Keratinocyte (primary cell): ENCODE data around the gene APLP2.

Experiments
- EZH2 ChIP-seq: IDR thresholded peaks from one replicate; pipeline ENCODE4 v1.6.1; 2012; ENCODE audit warnings: inconsistent platforms, mild to moderate bottlenecking, low read length, moderate library complexity
- TF ChIP-seq, protein P1 (sequence below), 3 experiments: IDR thresholded peaks in 1 of 3; conservative IDR thresholded peaks in 1 of 3; optimal IDR thresholded peaks in 1 of 3; 2 replicates in 2 of 3; 3 replicates in 1 of 3; pipeline versions ENCODE3 to v1.5.1; 2011; ENCODE audit warnings: low read length in 3 of 3, mild to moderate bottlenecking in 3 of 3, moderate library complexity in 2 of 3, control low read depth in 1 of 3, inconsistent platforms in 1 of 3; ENCODE audit not compliant: insufficient read depth in 2 of 3; ENCODE audit errors: extremely low read depth in 1 of 3

DNA sequence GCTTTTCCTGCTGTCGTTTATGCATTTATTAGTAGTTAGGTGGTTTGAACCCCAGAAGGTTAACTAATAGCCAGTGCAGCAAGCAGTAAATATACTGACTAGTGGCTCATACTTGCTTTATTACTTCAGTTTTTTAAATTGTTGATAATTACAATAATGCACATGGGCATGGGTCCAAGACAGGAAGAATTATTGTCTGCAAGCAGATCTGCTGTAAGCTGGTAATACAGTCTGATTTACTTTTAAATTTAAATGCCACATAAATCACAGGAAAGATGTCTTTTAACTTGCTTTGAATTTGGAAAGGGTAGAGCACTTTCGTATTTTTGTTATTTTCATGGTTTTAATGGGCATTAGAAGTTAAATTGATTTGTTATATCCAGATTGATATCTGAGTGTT is 27.1 kb downstream of the APLP2 start:
- TF ChIP-seq, protein P1, sequence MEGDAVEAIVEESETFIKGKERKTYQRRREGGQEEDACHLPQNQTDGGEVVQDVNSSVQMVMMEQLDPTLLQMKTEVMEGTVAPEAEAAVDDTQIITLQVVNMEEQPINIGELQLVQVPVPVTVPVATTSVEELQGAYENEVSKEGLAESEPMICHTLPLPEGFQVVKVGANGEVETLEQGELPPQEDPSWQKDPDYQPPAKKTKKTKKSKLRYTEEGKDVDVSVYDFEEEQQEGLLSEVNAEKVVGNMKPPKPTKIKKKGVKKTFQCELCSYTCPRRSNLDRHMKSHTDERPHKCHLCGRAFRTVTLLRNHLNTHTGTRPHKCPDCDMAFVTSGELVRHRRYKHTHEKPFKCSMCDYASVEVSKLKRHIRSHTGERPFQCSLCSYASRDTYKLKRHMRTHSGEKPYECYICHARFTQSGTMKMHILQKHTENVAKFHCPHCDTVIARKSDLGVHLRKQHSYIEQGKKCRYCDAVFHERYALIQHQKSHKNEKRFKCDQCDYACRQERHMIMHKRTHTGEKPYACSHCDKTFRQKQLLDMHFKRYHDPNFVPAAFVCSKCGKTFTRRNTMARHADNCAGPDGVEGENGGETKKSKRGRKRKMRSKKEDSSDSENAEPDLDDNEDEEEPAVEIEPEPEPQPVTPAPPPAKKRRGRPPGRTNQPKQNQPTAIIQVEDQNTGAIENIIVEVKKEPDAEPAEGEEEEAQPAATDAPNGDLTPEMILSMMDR (optimal IDR thresholded peaks at IDR 0.05 in 1 of 3, IDR thresholded peaks at IDR 0.05 in 1 of 3, conservative IDR thresholded peaks at IDR 0.05 in 1 of 3; ENCODE audit: extremely low read depth in 1 of 3, insufficient read depth in 2 of 3, low read length in 3 of 3): no peak
- no peak for TF ChIP-seq EZH2
